IMR-90 (cell line): ENCODE measurements around the gene CXCL13. TPM values are rescaled to one million over a fixed set of nuclear protein-coding genes. Genes with fewer than 3 reads are reported as not detected.

ENCODE experiments used
- ATAC-seq: fragments of 200-7000 bp; cut with Tn5 transposase; 2 replicates; pipeline ENCODE4 v1.9.1; 2020; ENCODE audit warnings: low read depth, mild to moderate bottlenecking, moderate library complexity
- BruUV-seq: library from RNA; stranded (reverse); fragments of 400-500 nt; replicated peaks from 2 replicates; lab custom pipeline; 2021; lab: Mats Ljungman, UMichigan
- CTCF ChIA-PET: fragments of 300-600 bp; formaldehyde crosslinking; extraction: SDS; loops from one replicate; lab custom pipeline; 2021; ENCODE audit warnings: antibody characterized with exemption; lab: Yijun Ruan, JAX
- POLR2A ChIA-PET: fragments of 300-600 bp; sonication (Branson Sonifier 250); formaldehyde crosslinking; loops from one replicate; lab custom pipeline; 2022; ENCODE audit warnings: antibody characterized with exemption; ENCODE audit not compliant: unreplicated experiment; lab: Charles Lee
- DNase-seq: peaks from one replicate; pipeline ENCODE4 v3.0.0; 2013
- H2AFZ ChIP-seq: replicated peaks from 2 replicates; pipeline ENCODE3; 2013; ENCODE audit warnings: low read length, mild to moderate bottlenecking; ENCODE audit not compliant: poor library complexity
- H2AK5ac ChIP-seq: 2 replicates; pipeline ENCODE4 v1.6.1; 2013; ENCODE audit warnings: low read depth, low read length, inconsistent platforms
- H2AK9ac ChIP-seq: replicated peaks from 2 replicates; pipeline ENCODE3; 2013; ENCODE audit warnings: mild to moderate bottlenecking, low read depth, low read length, moderate library complexity; ENCODE audit not compliant: poor library complexity
- H2BK120ac ChIP-seq: 2 replicates; pipeline ENCODE4 v1.6.1; 2013; ENCODE audit warnings: low read depth, low read length, inconsistent platforms
- H2BK15ac ChIP-seq: 3 replicates; pipeline ENCODE4 v1.6.1; 2013; ENCODE audit warnings: low read depth, low read length, inconsistent platforms
- H2BK20ac ChIP-seq: 2 replicates; pipeline ENCODE4 v1.6.1; 2013; ENCODE audit warnings: low read depth, mild to moderate bottlenecking, inconsistent platforms, low read length, moderate library complexity
- H2BK5ac ChIP-seq: 2 replicates; pipeline ENCODE4 v1.6.1; 2013; ENCODE audit warnings: mild to moderate bottlenecking, low read depth, low read length, inconsistent platforms; ENCODE audit not compliant: poor library complexity, severe bottlenecking
- H3K14ac ChIP-seq: replicated peaks from 2 replicates; pipeline ENCODE4 v1.6.1; 2013; ENCODE audit warnings: low read depth, low read length, inconsistent platforms
- H3K18ac ChIP-seq: 2 replicates; pipeline ENCODE4 v1.6.1; 2013; ENCODE audit warnings: low read depth, low read length, control low read depth
- H3K23ac ChIP-seq: 2 replicates; pipeline ENCODE4 v1.6.1; 2013; ENCODE audit warnings: low read depth, low read length, inconsistent platforms
- H3K27ac ChIP-seq: 2 replicates; pipeline ENCODE4 v1.5.1; 2013; ENCODE audit warnings: mild to moderate bottlenecking, control low read depth, low read length; ENCODE audit not compliant: insufficient read depth
- H3K27me3 ChIP-seq: 2 replicates; pipeline ENCODE4 v1.6.1; 2013; ENCODE audit warnings: low read length; ENCODE audit not compliant: control insufficient read depth, insufficient read depth
- H3K36me3 ChIP-seq: 2 replicates; pipeline ENCODE4 v1.6.1; 2013; ENCODE audit warnings: low read length, mixed read lengths; ENCODE audit not compliant: control insufficient read depth, insufficient read depth
- H3K4ac ChIP-seq: 2 replicates; pipeline ENCODE4 v1.6.1; 2013; ENCODE audit warnings: low read depth, low read length, inconsistent platforms
- H3K4me1 ChIP-seq: 2 replicates; pipeline ENCODE4 v1.6.1; 2013; ENCODE audit warnings: low read length, mixed read lengths; ENCODE audit not compliant: control insufficient read depth, insufficient read depth
- H3K4me2 ChIP-seq: 2 replicates; pipeline ENCODE4 v1.6.1; 2013; ENCODE audit warnings: low read depth, mild to moderate bottlenecking, control low read depth, low read length, moderate library complexity
- H3K4me3 ChIP-seq: 2 replicates; pipeline ENCODE4 v1.5.1; 2013; ENCODE audit warnings: low read depth, mild to moderate bottlenecking, control low read depth, low read length, moderate library complexity; ENCODE audit not compliant: insufficient read depth
- H3K56ac ChIP-seq: 2 replicates; pipeline ENCODE4 v1.6.1; 2013; ENCODE audit warnings: low read length, inconsistent platforms; ENCODE audit not compliant: insufficient read depth; ENCODE audit errors: extremely low read depth
- H3K79me1 ChIP-seq, 2 experiments: 2 replicates each; pipeline ENCODE4 v1.6.1; 2013; ENCODE audit warnings: low read length in 2 of 2, inconsistent platforms in 1 of 2, low read depth in 1 of 2
- H3K9ac ChIP-seq: 2 replicates; pipeline ENCODE4 v1.6.1; 2013; ENCODE audit warnings: low read depth, low read length, control low read depth
- H3K9me1 ChIP-seq: 2 replicates; pipeline ENCODE4 v1.6.1; 2013; ENCODE audit warnings: low read length, inconsistent platforms; ENCODE audit not compliant: insufficient read depth
- H3K9me3 ChIP-seq: 2 replicates; pipeline ENCODE4 v1.6.1; 2013; ENCODE audit warnings: low read length; ENCODE audit not compliant: control insufficient read depth, insufficient read depth
- H4K20me1 ChIP-seq: 2 replicates; pipeline ENCODE4 v1.6.1; 2013; ENCODE audit warnings: low read length, inconsistent platforms; ENCODE audit not compliant: insufficient read depth
- H4K5ac ChIP-seq: 2 replicates; pipeline ENCODE4 v1.6.1; 2013; ENCODE audit warnings: mild to moderate bottlenecking, low read depth, low read length, control low read depth
- H4K8ac ChIP-seq, 2 experiments: 2 replicates each; pipeline ENCODE4 v1.6.1; 2013; ENCODE audit warnings: low read depth in 2 of 2, low read length in 2 of 2, control low read depth in 1 of 2, inconsistent platforms in 1 of 2
- H4K91ac ChIP-seq: 2 replicates; pipeline ENCODE4 v1.6.1; 2013; ENCODE audit warnings: low read depth, low read length, inconsistent platforms; ENCODE audit not compliant: insufficient read depth
- CEBPB ChIP-seq: IDR thresholded peaks from 2 replicates; pipeline ENCODE4 v1.6.1; 2012; ENCODE audit warnings: low read depth, low read length, improper control_type of control experiment
- CTCF ChIP-seq: conservative IDR thresholded peaks from 2 replicates; pipeline ENCODE4 v1.5.1; 2012; ENCODE audit warnings: mild to moderate bottlenecking, low read depth, low read length, improper control_type of control experiment
- ELK1 ChIP-seq: fragments of 150-350 bp; IDR thresholded peaks from 2 replicates; pipeline ENCODE4 v1.6.1; 2016; ENCODE audit warnings: low read depth, mild to moderate bottlenecking, low read length, moderate library complexity, borderline replicate concordance
- FOS ChIP-seq: fragments of 150-350 bp; IDR thresholded peaks from 2 replicates; pipeline ENCODE4 v1.6.1; 2016; ENCODE audit warnings: low read depth, low read length
- MXI1 ChIP-seq: IDR thresholded peaks from 2 replicates; pipeline ENCODE4 v1.6.1; 2012; ENCODE audit warnings: low read depth, mild to moderate bottlenecking, low read length, moderate library complexity, borderline replicate concordance
- NFE2L2 ChIP-seq: fragments of 150-350 bp; IDR thresholded peaks from 2 replicates; pipeline ENCODE4 v1.6.1; 2016; ENCODE audit warnings: low read depth, mild to moderate bottlenecking, low read length
- RAD21 ChIP-seq: IDR thresholded peaks from 2 replicates; pipeline ENCODE4 v1.6.1; 2012; ENCODE audit warnings: low read length, improper control_type of control experiment
- RFX5 ChIP-seq: IDR thresholded peaks from 2 replicates; pipeline ENCODE4 v1.8.0; 2012; ENCODE audit warnings: low read depth, mild to moderate bottlenecking, low read length, moderate library complexity
- SMC3 ChIP-seq: fragments of 150-350 bp; IDR thresholded peaks from 2 replicates; pipeline ENCODE4 v1.6.1; 2016; ENCODE audit warnings: low read depth, mild to moderate bottlenecking, antibody characterized with exemption, low read length, moderate library complexity
- WGBS, 2 experiments: methylation state at CpG; one replicate each; pipeline versions ENCODE4 v1.1.5 to v1.1.7; 2013; ENCODE audit warnings: missing lambda C conversion rate in 2 of 2; ENCODE audit not compliant: insufficient read length in 1 of 2; ENCODE audit errors: extremely low coverage in 2 of 2; 5-methylcytosine and 5-hydroxymethylcytosine counted together
- dilution Hi-C: fragments of 300-500 bp; cut with HindIII; formaldehyde crosslinking; loops from one replicate; pipeline ENCODE4 v1.14.3; 2018; ENCODE audit warnings: low sequenced_read_pairs; ENCODE audit not compliant: unreplicated experiment
- in situ Hi-C: fragments of 300-500 bp; cut with MboI; formaldehyde crosslinking; loops from 3 replicates; pipeline ENCODE4 v1.14.3; 2019; ENCODE audit warnings: low sequenced_read_pairs, inconsistent platforms, mixed read lengths
- intact Hi-C: fragments of 100-400 bp; cut with micrococcal nuclease; formaldehyde crosslinking; loops from 2 replicates; pipeline ENCODE4 v1.10.0; 2022
- polyA plus RNA-seq, 3 experiments: library from polyadenylated mRNA; depleted of rRNA; stranded (reverse); fragments of >200 nt; gene quantifications; 2 replicates each; pipeline ENCODE4 v1.2.3, GENCODE V29; 2012; ENCODE audit warnings: low replicate concordance in 1 of 3
- total RNA-seq: library from RNA; depleted of rRNA; stranded (reverse); fragments of >200 nt; gene quantifications from 2 replicates; pipeline ENCODE4 v1.2.3, GENCODE V29; 2012

The CXCL13 gene
- total and polyA plus RNA-seq, 2 of the 4 experiments (the other 2 are of a cell fraction), result not detected

- BruUV-seq, result no TSS peak
- intact Hi-C loops (loop anchor here (1.0 to 2.0 kb wide), 3 partner anchors 98 to 215 kb away; no protein-coding TSS in a partner anchor), dilution Hi-C loops (no loop called here), in situ Hi-C loops (loop anchor here (5.0 kb wide), 1 partner anchor 213 kb away; no protein-coding TSS in a partner anchor)
- no peak overlapping the region for H2BK20ac ChIP-seq
- H3K4me2 ChIP-seq, result no peak overlapping the region
- no peak overlapping the region for H3K23ac ChIP-seq
- H2AK9ac ChIP-seq, result no peak overlapping the region
- H4K5ac ChIP-seq, result no peak overlapping the region
- H3K36me3 ChIP-seq, result no peaks in the 10 kb centered on the region
- no peaks in the 10 kb centered on the region for H3K4me1 ChIP-seq
- no peak overlapping the region for H2AFZ ChIP-seq
- ChIA-PET POLR2A (no interaction called here), CTCF (interaction anchor here (0.5 to 3.9 kb wide), 20 partner anchors 9 to 1314 kb away, joined by 3 to 26 read pairs (median 4); no protein-coding TSS in a partner anchor)
- H4K8ac ChIP-seq, result no peak overlapping the region
- no peak overlapping the region for H3K14ac ChIP-seq
- H3K4ac ChIP-seq, result no peak overlapping the region
- no peak overlapping the region for H2BK15ac ChIP-seq
- ATAC-seq (peak; percentile 65), DNase-seq (peak; percentile 29)
- no peak overlapping the region for H3K18ac ChIP-seq
- H3K9ac ChIP-seq, result no peak overlapping the region
- H2BK120ac ChIP-seq, result no peak overlapping the region
- no peak overlapping the region for H3K27ac ChIP-seq
- H3K56ac ChIP-seq, result no peak overlapping the region
- TF ChIP-seq CTCF (peak; percentile 66), RFX5 (no peak), SMC3 (peak; percentile 60), RAD21 (peak; percentile 71), NFE2L2 (no peak), CEBPB (no peak), ELK1 (no peak), MXI1 (no peak), FOS (no peak)
- no CpG with 5 or more reads among the region's 6 CpGs for WGBS, 2 experiments
- H4K91ac ChIP-seq, result no peak overlapping the region
- no peak overlapping the region for H2BK5ac ChIP-seq
- H3K27me3 ChIP-seq, result peaks cover 8% of the 10 kb centered on the region
- no peaks in the 10 kb centered on the region for H3K9me3 ChIP-seq
- H3K9me1 ChIP-seq, result no peaks in the 10 kb centered on the region
- no peaks in the 10 kb centered on the region for H4K20me1 ChIP-seq
- no peak overlapping the region for H3K4me3 ChIP-seq
- H3K79me1 ChIP-seq, result no peaks in the 10 kb centered on the region
- no peak overlapping the region for H2AK5ac ChIP-seq
Observed at GRCh38 chr4:77600521-77601451, 4.8 kb upstream of the CXCL13 start.
